Stimulated activated CD4-positive, alpha-beta T cell treated with anti-CD3 and anti-CD28 coated beads, TNF-alpha, amount 100 ng/mL, for 1 hour (primary cell): ENCODE results near the gene APMAP.

Experiments
- DNase-seq, 3 donors: peaks; one replicate each; pipeline ENCODE4 v3.0.0-alpha.2; 2020; ENCODE audit warnings: low read depth in 3 of 3, low spot score in 1 of 3

Gene APMAP

GRCh38 chr20:24968278-24968800 is 24.2 kb downstream of the APMAP start:
- DNase-seq: no peak

GRCh38 chr20:24966317-24967012 is 26.1 kb downstream of the APMAP start:
- no peak for DNase-seq

- no peak for DNase-seq
These were observed 27.3 kb downstream of the APMAP start for GRCh38 chr20:24965065-24965919.

- no peak for DNase-seq
These were observed 28.1 kb downstream of the APMAP start for GRCh38 chr20:24964506-24964840.

- no peak for DNase-seq
These were observed 28.7 kb downstream of the APMAP start for GRCh38 chr20:24963672-24964505.

- DNase-seq: no peak
These were observed 30.0 kb downstream of the APMAP start for GRCh38 chr20:24962510-24962909.

GRCh38 chr20:24962182-24962492 is 30.4 kb downstream of the APMAP start:
- DNase-seq: no peak

- DNase-seq: no peak
These were observed 31.0 kb downstream of the APMAP start for GRCh38 chr20:24961384-24962181.

GRCh38 chr20:24960861-24961260 is 31.7 kb downstream of the APMAP start:
- no peak for DNase-seq

- DNase-seq: no peak
These were observed 32.2 kb downstream of the APMAP start for GRCh38 chr20:24960302-24960801.

GRCh38 chr20:24959591-24960301 is 32.8 kb downstream of the APMAP start:
- DNase-seq: no peak

- DNase-seq: no peak
These were observed 33.8 kb downstream of the APMAP start for GRCh38 chr20:24958506-24959385.

GRCh38 chr20:24957326-24958016 is 35.1 kb downstream of the APMAP start:
- DNase-seq: no peak

- no peak for DNase-seq
These were observed 36.3 kb downstream of the APMAP start for GRCh38 chr20:24956001-24956841.

GRCh38 chr20:24955045-24955444 is 37.5 kb downstream of the APMAP start:
- no peak for DNase-seq

GRCh38 chr20:24954566-24954965 is 38.0 kb downstream of the APMAP start:
- DNase-seq: no peak

GRCh38 chr20:24954151-24954550 is 38.4 kb downstream of the APMAP start:
- no peak for DNase-seq
